Measurements from ENCODE around the gene NCOA6.

The NCOA6 gene

DNA sequence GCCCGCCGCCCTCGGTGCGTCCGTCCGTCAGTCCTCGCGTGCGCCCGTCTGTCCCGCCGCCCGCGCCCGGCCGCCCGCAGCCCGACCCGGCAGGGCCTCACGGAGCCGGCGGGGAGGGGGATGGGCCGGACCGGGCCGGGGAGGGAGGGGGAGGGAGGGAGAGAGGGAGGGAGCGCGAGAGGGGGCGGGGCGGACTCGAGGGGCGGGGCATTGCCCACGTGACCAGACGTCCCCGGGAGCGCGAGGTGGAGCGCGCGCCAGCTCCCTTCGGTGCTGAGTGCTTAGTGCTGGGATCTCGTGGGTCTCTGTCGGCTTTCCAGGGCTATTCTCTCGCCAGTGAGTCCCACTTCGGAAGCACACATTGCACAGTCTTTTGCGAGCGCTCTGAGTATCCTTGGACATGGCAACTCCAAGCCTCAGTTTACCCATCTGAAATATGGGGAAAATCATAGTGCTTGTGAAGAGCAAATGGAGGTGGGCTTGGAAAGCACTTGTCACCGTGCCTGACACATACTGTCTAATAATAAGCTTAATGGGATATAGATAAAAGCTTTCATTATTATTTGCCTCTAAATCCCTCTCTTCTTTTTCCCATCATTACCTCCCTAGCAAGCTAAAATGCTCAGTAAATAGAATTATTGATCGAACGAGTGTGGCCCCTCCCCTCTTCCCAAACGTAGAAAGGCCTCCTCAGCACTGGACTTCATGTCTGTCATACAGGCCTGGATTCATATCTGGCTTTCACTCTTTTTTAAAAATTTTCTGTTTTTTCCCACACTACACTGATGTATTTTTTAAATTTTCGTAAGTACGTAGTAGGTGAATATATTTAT, at the start of gene NCOA6:
TSS of gene NCOA6 (minus strand) at position 122 of the 833 bp plus-strand sequence. CDS start 43,296 bp downstream, outside the sequence.
- DNase-seq, result peak; percentile 34

- peak; percentile 65 for DNase-seq
Measured at GRCh38 chr20:34874094-34874654, 48.7 kb upstream of the NCOA6 start.

DNA sequence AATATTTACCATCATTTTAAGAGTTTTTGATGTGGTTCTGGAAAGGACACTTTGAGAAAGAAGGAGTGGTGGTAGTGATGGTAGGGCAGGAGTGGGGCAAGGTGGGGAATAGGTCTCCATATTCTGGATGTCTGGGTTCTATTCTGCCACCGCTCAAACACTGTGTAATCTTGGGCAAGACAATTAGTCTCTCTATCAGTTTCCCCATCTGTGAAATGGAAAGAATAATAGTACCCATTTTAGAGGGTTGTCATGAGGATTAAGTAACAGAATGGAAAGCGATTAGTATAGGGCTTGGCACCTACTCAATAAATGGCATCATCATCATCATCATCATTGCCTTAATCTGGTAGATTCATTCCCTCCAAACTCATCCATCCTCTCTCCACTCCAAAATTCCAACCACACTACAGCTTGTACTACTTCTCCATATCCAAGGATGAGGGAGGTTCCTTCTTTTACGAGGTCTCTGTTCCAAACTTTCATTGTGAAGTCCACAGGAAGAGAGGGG, 48.2 kb upstream of the NCOA6 start:
- no peak for DNase-seq

DNA sequence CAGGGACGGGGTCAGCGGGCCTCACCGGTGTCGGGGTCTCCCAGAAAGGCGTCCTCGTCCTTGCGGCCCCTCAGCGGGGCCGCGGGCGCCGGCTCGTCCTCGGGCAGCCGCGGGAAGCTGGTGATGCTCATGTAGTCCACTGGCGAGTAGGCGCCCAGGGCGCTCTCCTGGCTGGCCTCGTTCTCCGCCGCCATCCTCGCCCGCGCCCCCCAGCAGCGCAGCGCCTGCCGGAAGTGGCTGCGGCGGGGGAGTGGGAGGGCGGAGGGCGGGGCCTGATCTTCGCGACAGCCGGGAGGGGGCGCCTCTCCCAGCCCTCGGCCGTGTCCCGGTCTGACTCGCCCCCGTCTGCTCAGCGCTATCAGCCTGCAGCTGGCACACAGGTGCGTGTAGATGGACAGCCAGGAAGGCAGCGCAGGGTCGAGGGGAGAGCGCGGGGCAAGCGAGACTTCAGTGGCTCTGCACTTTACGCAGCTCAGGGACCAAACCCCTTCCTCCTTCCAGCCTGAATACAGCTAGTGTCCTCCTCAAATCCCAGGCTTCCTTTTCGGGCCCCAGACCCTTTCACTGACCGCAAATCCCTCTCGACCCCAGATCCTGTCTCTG, 47.3 kb upstream of the NCOA6 start, which contains the start of gene GGT7:
TSS of gene GGT7 (minus strand) at position 235 of the 603 bp plus-strand sequence. CDS start at position 194, 41 bp downstream.
- DNase-seq, result peak; percentile 43

GRCh38 chr20:34871966-34872621, 46.6 kb upstream of the NCOA6 start:
- DNase-seq, result no peak

GRCh38 chr20:34871320-34871926, 46.0 kb upstream of the NCOA6 start:
- DNase-seq, result no peak

- DNase-seq, result no peak
Measured at GRCh38 chr20:34864216-34864615, 38.8 kb upstream of the NCOA6 start.

- no peak for DNase-seq
Measured at GRCh38 chr20:34863421-34863965, 38.0 kb upstream of the NCOA6 start.

DNA sequence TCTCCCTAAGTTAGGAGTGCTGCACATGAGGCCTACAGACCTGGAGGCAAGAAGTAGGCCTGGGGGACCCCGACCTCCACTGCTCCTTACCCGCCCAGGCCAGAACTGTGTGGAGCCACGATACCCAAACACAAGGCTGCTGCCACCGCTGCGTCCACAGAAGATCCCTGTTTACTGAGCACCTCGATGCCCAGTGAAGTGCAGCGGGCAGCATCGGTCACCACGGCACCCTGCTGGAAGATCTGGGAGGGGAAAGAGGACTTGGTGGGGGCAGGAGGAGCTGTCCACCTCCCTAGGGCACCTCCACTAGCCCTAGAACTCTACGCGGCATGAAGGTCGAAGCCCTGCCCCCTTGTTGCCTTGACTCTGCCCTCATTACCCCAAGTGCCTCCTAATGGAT, 37.3 kb upstream of the NCOA6 start:
- no peak for DNase-seq

DNA sequence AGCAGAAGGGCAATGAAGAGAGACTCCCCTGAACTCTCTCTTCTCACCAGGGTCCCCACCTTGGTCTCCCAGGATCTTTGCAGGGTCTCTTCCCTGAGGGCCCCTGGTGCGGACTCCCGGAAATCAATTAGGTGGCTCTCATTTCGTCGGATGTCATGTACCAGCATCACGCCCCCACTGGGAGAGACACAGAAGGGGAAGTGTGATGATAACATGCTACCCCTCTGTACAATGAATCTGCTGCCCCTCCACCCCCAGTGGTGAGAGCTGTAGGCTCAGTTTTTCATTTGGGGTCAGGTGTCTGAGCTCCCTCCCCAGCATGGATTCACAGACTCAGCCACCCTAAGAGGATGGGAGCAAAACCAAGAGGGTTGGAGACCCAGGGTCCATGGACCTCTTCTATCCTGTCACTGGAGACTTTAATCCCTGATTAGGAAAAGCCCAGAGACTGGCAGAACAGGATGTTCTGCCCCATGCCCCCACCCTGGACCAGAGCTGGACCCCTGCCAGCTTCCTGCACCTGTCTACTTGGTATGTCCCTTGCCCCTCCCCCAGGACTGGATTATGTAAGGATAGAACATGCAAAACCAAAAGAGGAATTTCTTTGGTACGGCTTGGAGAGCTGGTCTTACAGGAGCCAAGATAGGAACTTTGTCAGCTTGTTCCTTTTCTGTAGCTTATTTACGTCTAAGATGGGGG, 36.1 kb upstream of the NCOA6 start:
- no peak for DNase-seq

GRCh38 chr20:34859826-34860545, 34.5 kb upstream of the NCOA6 start:
- no peak for DNase-seq

- no peak for DNase-seq
Measured at GRCh38 chr20:34859367-34859766, 33.9 kb upstream of the NCOA6 start.

- no peak for DNase-seq
Measured at GRCh38 chr20:34852298-34852697, 26.8 kb upstream of the NCOA6 start.

DNA sequence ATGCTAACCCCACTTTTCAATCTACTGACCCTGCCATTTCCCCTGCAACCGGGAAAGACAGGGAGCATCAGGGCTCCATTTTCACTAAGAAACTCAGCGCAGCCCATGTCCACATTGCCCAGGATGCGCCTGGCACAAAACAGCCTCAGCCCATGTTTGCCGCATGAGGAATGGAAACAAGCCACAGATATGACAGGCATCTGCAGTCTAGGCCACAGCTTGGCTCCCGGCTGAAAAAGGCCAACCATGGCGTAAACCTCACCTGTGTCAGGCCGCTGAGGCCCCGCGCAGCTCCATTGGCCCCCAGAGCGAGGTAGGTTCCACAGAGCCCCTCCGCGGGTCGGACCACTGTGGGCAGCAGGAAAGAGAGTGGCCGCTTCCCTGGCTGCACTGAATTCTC, 25.5 kb upstream of the NCOA6 start:
- DNase-seq, result no peak

DNA sequence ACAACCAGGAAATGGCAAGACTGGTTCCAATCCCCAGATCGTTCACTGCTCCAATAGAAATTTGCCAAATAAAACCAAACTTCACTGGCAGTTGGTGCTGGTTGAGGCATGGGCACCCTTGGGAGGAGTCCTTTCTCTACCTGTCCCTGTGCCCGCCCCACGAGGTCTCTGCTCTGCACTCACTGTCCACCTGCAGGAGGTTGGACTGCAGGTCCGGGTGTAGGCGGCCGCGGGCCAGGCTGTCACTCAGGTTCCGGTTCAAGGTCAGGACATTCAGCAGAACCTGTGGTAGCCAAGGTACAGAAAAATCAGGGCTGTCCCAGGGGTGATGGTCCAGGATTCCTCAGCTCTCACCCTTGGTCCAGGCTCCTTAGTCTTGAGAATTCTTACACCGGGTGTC, 24.3 kb upstream of the NCOA6 start:
- DNase-seq, result no peak

- DNase-seq, result no peak
Measured at GRCh38 chr20:34848597-34848996, 23.1 kb upstream of the NCOA6 start.

GRCh38 chr20:34843421-34843820, 18.0 kb upstream of the NCOA6 start:
- DNase-seq, result no peak

GRCh38 chr20:34842143-34842542, 16.7 kb upstream of the NCOA6 start:
- DNase-seq, result no peak

- peak; percentile 28 for DNase-seq
Measured at GRCh38 chr20:34834459-34834893, 9.0 kb upstream of the NCOA6 start.

DNA sequence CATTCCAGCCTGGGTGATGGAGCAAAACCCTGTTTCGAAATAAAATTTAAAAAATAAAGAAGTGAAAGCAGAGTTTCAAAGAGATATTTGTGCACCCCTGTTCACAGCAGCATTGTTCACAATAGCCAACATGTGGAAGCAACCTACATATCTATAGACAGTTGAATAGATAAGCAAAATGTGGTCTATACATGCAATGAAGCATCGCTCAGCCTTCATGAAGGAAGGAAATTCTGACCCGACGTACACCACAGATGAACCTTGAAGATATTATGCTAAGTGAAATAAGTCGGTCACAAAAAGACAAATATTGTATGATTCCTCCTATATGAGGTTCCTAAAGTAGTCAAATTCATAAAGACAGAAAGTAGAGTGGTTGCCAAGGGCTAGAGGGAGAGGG, 6.5 kb upstream of the NCOA6 start:
- no peak for DNase-seq

- no peak for DNase-seq
Measured at GRCh38 chr20:34829191-34829590, 3.7 kb upstream of the NCOA6 start.

Data from NCI-H524 treated with DMSO at 0.1 percent for 48 hours (cell line).